ENCODE results near the gene HSPB7. TPM values are rescaled to one million over a fixed set of nuclear protein-coding genes. Genes with fewer than 3 reads are reported as not detected.

The HSPB7 gene
- 1 to 10 TPM; 2.4 to 4.2 (median 3.0) TPM for total RNA-seq

- TF ChIP-seq POLR2A (IDR thresholded peaks at IDR 0.05), result no peak
- TF ChIP-seq CTCF (IDR thresholded peaks at IDR 0.05), result no peak
- intact Hi-C loops (cut with DNase I; ENCODE audit: low total_unique reads), result no loop called here
- 20 to 46% methylated on average over 25 to 28 of the region's 37 CpGs for WGBS, 2 donors
- no peak within 1 kb of the TSS for H3K4me3 ChIP-seq (ENCODE audit: low read depth, poor library complexity, severe bottlenecking)
- DNase-seq (ENCODE audit: low spot score in 2 of 2), result peak in 1 of 2 donors; percentile 92
Measured at GRCh38 chr1:16017461-16018303, at the start of gene HSPB7. Gene HSPB7 (minus strand): TSS chr1:16018043. CDS start chr1:16017963, 80 bp downstream.

GRCh38 chr1:16067127-16067768, 49.4 kb upstream of the HSPB7 start:
- no peak overlapping the region for H3K4me3 ChIP-seq (ENCODE audit: low read depth, poor library complexity, severe bottlenecking)
- DNase-seq (ENCODE audit: low spot score in 2 of 2), result no peak
- TF ChIP-seq POLR2A (IDR thresholded peaks at IDR 0.05) (no peak), CTCF (IDR thresholded peaks at IDR 0.05) (no peak)
- 61 to 62% methylated on average over 3 to 6 of the region's 6 CpGs for WGBS, 2 donors
- intact Hi-C loops (cut with DNase I; ENCODE audit: low total_unique reads), result no loop called here

- TF ChIP-seq CTCF (IDR thresholded peaks at IDR 0.05) (no peak), POLR2A (IDR thresholded peaks at IDR 0.05) (no peak)
- intact Hi-C loops (cut with DNase I; ENCODE audit: low total_unique reads), result no loop called here
- DNase-seq (ENCODE audit: low spot score in 2 of 2), result no peak
- 84 to 85% methylated on average over 4 of the region's 4 CpGs for WGBS, 2 donors
- no peak overlapping the region for H3K4me3 ChIP-seq (ENCODE audit: low read depth, poor library complexity, severe bottlenecking)
Measured at GRCh38 chr1:16066245-16066644, 48.4 kb upstream of the HSPB7 start.

- DNase-seq (ENCODE audit: low spot score in 2 of 2), result no peak
- H3K4me3 ChIP-seq (ENCODE audit: low read depth, poor library complexity, severe bottlenecking), result no peak overlapping the region
- TF ChIP-seq POLR2A (IDR thresholded peaks at IDR 0.05), result no peak
- WGBS, 2 donors, result 72 to 73% methylated on average over 8 of the region's 8 CpGs
- intact Hi-C loops (cut with DNase I; ENCODE audit: low total_unique reads), result no loop called here
Measured at GRCh38 chr1:16065269-16065576, 47.4 kb upstream of the HSPB7 start.

- 49 to 58% methylated on average over 13 of the region's 13 CpGs for WGBS, 2 donors
- TF ChIP-seq POLR2A (IDR thresholded peaks at IDR 0.05), result no peak
- no peak for TF ChIP-seq CTCF (IDR thresholded peaks at IDR 0.05)
- no peak overlapping the region for H3K4me3 ChIP-seq (ENCODE audit: low read depth, poor library complexity, severe bottlenecking)
- peak in 1 of 2 donors; percentile 65 for DNase-seq (ENCODE audit: low spot score in 2 of 2)
- intact Hi-C loops (cut with DNase I; ENCODE audit: low total_unique reads), result no loop called here
Measured at GRCh38 chr1:16064536-16065268, 46.9 kb upstream of the HSPB7 start.

- 59 to 71% methylated on average over 9 of the region's 9 CpGs for WGBS, 2 donors
- intact Hi-C loops (cut with DNase I; ENCODE audit: low total_unique reads), result no loop called here
- no peak for DNase-seq (ENCODE audit: low spot score in 2 of 2)
- no peak overlapping the region for H3K4me3 ChIP-seq (ENCODE audit: low read depth, poor library complexity, severe bottlenecking)
- TF ChIP-seq POLR2A (IDR thresholded peaks at IDR 0.05) (no peak), CTCF (IDR thresholded peaks at IDR 0.05) (no peak)
Measured at GRCh38 chr1:16063921-16064320, 46.1 kb upstream of the HSPB7 start.
